Measurements from ENCODE around the gene P4HA2. TPM values are rescaled to one million over a fixed set of nuclear protein-coding genes. Genes with fewer than 3 reads are reported as not detected.

Gene P4HA2
- polyA plus RNA-seq, 1 donor (not counting 4 experiments of a cell fraction or from before 2014, with no cell fraction given): 93.6 TPM

- Histone ChIP-seq H2AFZ (ENCODE audit: control insufficient read depth, low read length) (no peak overlapping the region), H3K4me1 (ENCODE audit: control insufficient read depth, extremely low read depth, insufficient read depth, low read length) (no peaks in the 10 kb centered on the region), H3K9ac (ENCODE audit: control insufficient read depth, extremely low read depth, insufficient read depth, low read length) (no peak overlapping the region), H3K79me2 (ENCODE audit: control insufficient read depth, insufficient read depth, low read length) (no peaks in the 10 kb centered on the region), H3K9me1 (ENCODE audit: control insufficient read depth, extremely low read depth, insufficient read depth, low read length) (no peaks in the 10 kb centered on the region), H3K9me3 (ENCODE audit: control insufficient read depth, low read depth, low read length) (no peaks in the 10 kb centered on the region), H3K36me3 (ENCODE audit: control insufficient read depth in 2 of 2, extremely low read depth in 1 of 2, insufficient read depth in 2 of 2, low read length in 2 of 2) (peaks cover 26 to 52% of the 10 kb centered on the region in 2 experiments), H3K4me2 (ENCODE audit: control insufficient read depth, extremely low read depth, insufficient read depth, low read depth, low read length) (no peak overlapping the region), H3K27me3 (ENCODE audit: control insufficient read depth, extremely low read depth, insufficient read depth, low read length) (no peaks in the 10 kb centered on the region), H3K27ac (ENCODE audit: control insufficient read depth, insufficient read depth, low read length) (no peak overlapping the region), H4K20me1 (ENCODE audit: control insufficient read depth, extremely low read depth, insufficient read depth, low read length) (no peaks in the 10 kb centered on the region), H3K4me3 (ENCODE audit: control insufficient read depth in 2 of 3, extremely low read depth in 1 of 3, insufficient read depth in 2 of 3, low read depth in 1 of 3, low read length in 3 of 3) (no peak overlapping the region)
- FAIRE-seq: no peak
- no peak for TF ChIP-seq EZH2 (IDR thresholded peaks at IDR 0.05; ENCODE audit: low read length)
- TF ChIP-seq CTCF (optimal IDR thresholded peaks at IDR 0.05 in 1 of 3, IDR thresholded peaks at IDR 0.05 in 1 of 3, conservative IDR thresholded peaks at IDR 0.05 in 1 of 3; ENCODE audit: extremely low read depth in 1 of 3, insufficient read depth in 2 of 3, low read length in 3 of 3): no peak
- dilution Hi-C loops (cut with MboI; ENCODE audit: extremely low pct_ligation_motif_present, low sequenced_read_pairs): no loop called here
- DNase-seq (ENCODE audit: low read depth, low spot score): no peak
Measured at GRCh38 chr5:132203916-132204315, 23.7 kb downstream of the P4HA2 start.

GRCh38 chr5:132203464-132203818, 24.2 kb downstream of the P4HA2 start:
- H3K9me3 ChIP-seq (ENCODE audit: control insufficient read depth, low read depth, low read length): no peaks in the 10 kb centered on the region
- peaks cover 28 to 52% of the 10 kb centered on the region in 2 experiments for H3K36me3 ChIP-seq (ENCODE audit: control insufficient read depth in 2 of 2, extremely low read depth in 1 of 2, insufficient read depth in 2 of 2, low read length in 2 of 2)

More at GRCh38 chr5:132203464-132203818, 24.2 kb downstream of the P4HA2 start:
- Histone ChIP-seq H3K4me1 (ENCODE audit: control insufficient read depth, extremely low read depth, insufficient read depth, low read length) (no peaks in the 10 kb centered on the region), H3K9me1 (ENCODE audit: control insufficient read depth, extremely low read depth, insufficient read depth, low read length) (no peaks in the 10 kb centered on the region), H3K27ac (ENCODE audit: control insufficient read depth, insufficient read depth, low read length) (no peak overlapping the region), H3K79me2 (ENCODE audit: control insufficient read depth, insufficient read depth, low read length) (no peaks in the 10 kb centered on the region), H3K4me3 (ENCODE audit: control insufficient read depth in 2 of 3, extremely low read depth in 1 of 3, insufficient read depth in 2 of 3, low read depth in 1 of 3, low read length in 3 of 3) (no peak overlapping the region), H2AFZ (ENCODE audit: control insufficient read depth, low read length) (no peak overlapping the region), H3K4me2 (ENCODE audit: control insufficient read depth, extremely low read depth, insufficient read depth, low read depth, low read length) (no peak overlapping the region), H3K27me3 (ENCODE audit: control insufficient read depth, extremely low read depth, insufficient read depth, low read length) (no peaks in the 10 kb centered on the region), H4K20me1 (ENCODE audit: control insufficient read depth, extremely low read depth, insufficient read depth, low read length) (no peaks in the 10 kb centered on the region), H3K9ac (ENCODE audit: control insufficient read depth, extremely low read depth, insufficient read depth, low read length) (no peak overlapping the region)
- TF ChIP-seq EZH2 (IDR thresholded peaks at IDR 0.05; ENCODE audit: low read length) (no peak), CTCF (optimal IDR thresholded peaks at IDR 0.05 in 1 of 3, IDR thresholded peaks at IDR 0.05 in 1 of 3, conservative IDR thresholded peaks at IDR 0.05 in 1 of 3; ENCODE audit: extremely low read depth in 1 of 3, insufficient read depth in 2 of 3, low read length in 3 of 3) (no peak)
- FAIRE-seq: no peak
- no peak for DNase-seq (ENCODE audit: low read depth, low spot score)
- dilution Hi-C loops (cut with MboI; ENCODE audit: extremely low pct_ligation_motif_present, low sequenced_read_pairs): no loop called here
